Activated naive CD4-positive, alpha-beta T cell (primary cell): Measurements from ENCODE around the gene PTPRM.
"Not testable (repeated sequence)": the region's sequence is repeated elsewhere in the genome, so short reads cannot be mapped to it uniquely, and the experiment has no call there.

Experiments used
- DNase-seq, 4 experiments: peaks; one replicate each; lab custom pipeline; 2025; lab: John Stamatoyannopoulos, UW

The PTPRM gene

GRCh38 chr18:7946734-7947377, 379.7 kb downstream of the PTPRM start:
- DNase-seq, result no peak

- no peak for DNase-seq
These were observed 383.4 kb downstream of the PTPRM start for GRCh38 chr18:7950380-7951136.

GRCh38 chr18:7953095-7953958, 386.2 kb downstream of the PTPRM start:
- DNase-seq, result no peak

GRCh38 chr18:7954238-7954637, 387.1 kb downstream of the PTPRM start:
- DNase-seq, result no peak

- DNase-seq, result no peak
These were observed 388.1 kb downstream of the PTPRM start for GRCh38 chr18:7955175-7955574.

GRCh38 chr18:7957297-7957696, 390.2 kb downstream of the PTPRM start:
- DNase-seq, result no peak

GRCh38 chr18:7958081-7958896, 391.2 kb downstream of the PTPRM start:
- no peak for DNase-seq

- DNase-seq, result no peak
These were observed 391.7 kb downstream of the PTPRM start for GRCh38 chr18:7958897-7959146.

GRCh38 chr18:7966682-7967081, 399.6 kb downstream of the PTPRM start:
- DNase-seq, result not testable (repeated sequence)

GRCh38 chr18:7974200-7974874, 407.2 kb downstream of the PTPRM start:
- no peak for DNase-seq

- no peak for DNase-seq
These were observed 410.8 kb downstream of the PTPRM start for GRCh38 chr18:7977897-7978296.

- DNase-seq, result no peak
These were observed 411.7 kb downstream of the PTPRM start for GRCh38 chr18:7978834-7979233.

- no peak for DNase-seq
These were observed 412.6 kb downstream of the PTPRM start for GRCh38 chr18:7979714-7980113.

GRCh38 chr18:7980136-7980535, 413.0 kb downstream of the PTPRM start:
- DNase-seq, result no peak

- DNase-seq, result no peak
These were observed 413.5 kb downstream of the PTPRM start for GRCh38 chr18:7980656-7981055.

GRCh38 chr18:7982216-7982615, 415.1 kb downstream of the PTPRM start:
- DNase-seq, result no peak

- no peak for DNase-seq
These were observed 420.3 kb downstream of the PTPRM start for GRCh38 chr18:7987284-7987976.

GRCh38 chr18:7990670-7991069, 423.6 kb downstream of the PTPRM start:
- DNase-seq, result no peak

GRCh38 chr18:8001711-8002301, 434.7 kb downstream of the PTPRM start:
- DNase-seq, result no peak

GRCh38 chr18:8003878-8004675, 437.0 kb downstream of the PTPRM start:
- DNase-seq, result no peak
